ENCODE measurements around the gene SORT1. TPM values are rescaled to one million over a fixed set of nuclear protein-coding genes. Genes with fewer than 3 reads are reported as not detected.

Gene SORT1
- total RNA-seq, 1 experiment from 2014 or later = 47.9 TPM

DNA sequence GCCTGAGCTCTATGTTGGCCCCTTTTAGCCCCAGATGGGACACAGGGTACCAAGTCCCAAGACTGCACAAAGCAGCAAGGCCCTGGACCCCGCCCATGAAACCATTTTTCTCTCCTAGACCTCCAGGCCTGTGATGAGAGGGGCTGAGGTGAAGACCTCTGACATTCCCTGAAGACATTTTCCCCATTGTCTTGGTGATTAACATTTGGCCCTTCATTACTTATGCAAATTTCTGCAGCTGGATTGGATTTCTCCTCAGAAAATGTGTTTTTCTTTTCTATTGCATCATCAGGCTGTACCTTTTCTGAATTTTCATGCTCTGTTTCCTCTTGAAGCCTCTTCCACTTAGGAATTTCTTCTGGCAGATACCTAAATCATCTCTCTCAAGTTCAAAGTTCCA is 36.8 kb upstream of the SORT1 start:
- no CpG with 5 or more reads among the region's 1 CpG for WGBS (ENCODE audit: extremely low coverage, insufficient read length, low lambda C conversion rate)
- H4K5ac ChIP-seq (ENCODE audit: insufficient read length, low read depth, low read length) = no peak overlapping the region
- no peaks in the 10 kb centered on the region for H3K79me1 ChIP-seq (ENCODE audit: insufficient read depth, low read depth, low read length, poor library complexity, severe bottlenecking)
- no peak overlapping the region for H2BK15ac ChIP-seq (ENCODE audit: low read depth, low read length)
- no peak overlapping the region for H3K18ac ChIP-seq (ENCODE audit: insufficient read length, low read depth, low read length)
- DNase-seq = no peak
- H2AFZ ChIP-seq (ENCODE audit: low read length) = no peak overlapping the region
- H3K27me3 ChIP-seq (ENCODE audit: insufficient read depth, low read length) = no peaks in the 10 kb centered on the region
- no peak overlapping the region for H3K56ac ChIP-seq (ENCODE audit: insufficient read length, low read depth, low read length)
- H2BK20ac ChIP-seq (ENCODE audit: low read depth, low read length, poor library complexity, severe bottlenecking) = no peak overlapping the region
- no peak overlapping the region for H3K23ac ChIP-seq (ENCODE audit: insufficient read length, low read depth, low read length)
- H3K9me3 ChIP-seq (ENCODE audit: control insufficient read depth, low read depth, low read length) = no peaks in the 10 kb centered on the region
- H4K91ac ChIP-seq (ENCODE audit: insufficient read length, low read depth, low read length) = no peak overlapping the region
- no peak overlapping the region for H4K8ac ChIP-seq (replicated peaks; ENCODE audit: insufficient read length, low read depth, low read length)
- no peak overlapping the region for H2BK120ac ChIP-seq (ENCODE audit: low read depth, low read length, poor library complexity, severe bottlenecking)
- H2BK12ac ChIP-seq (ENCODE audit: insufficient read length, low read depth, low read length) = no peak overlapping the region
- no peaks in the 10 kb centered on the region for H3K23me2 ChIP-seq (ENCODE audit: insufficient read length, low read depth, low read length, poor library complexity, severe bottlenecking)
- H3K4me3 Mint-ChIP-seq = no peak overlapping the region
- H3K4ac ChIP-seq (ENCODE audit: low read depth, low read length) = no peak overlapping the region
- H3K4me1 ChIP-seq (ENCODE audit: insufficient read depth, low read length) = no peaks in the 10 kb centered on the region
- no peaks in the 10 kb centered on the region for H4K20me1 ChIP-seq (ENCODE audit: control insufficient read depth, insufficient read depth, insufficient read length)
- H3K27me3 Mint-ChIP-seq (ENCODE audit: low read depth) = peaks cover 6% of the 10 kb centered on the region; the same call in 1 of the 2 replicates
- H3K36me3 Mint-ChIP-seq (ENCODE audit: insufficient read depth in 1 of 3, low read depth in 3 of 3) = peaks cover 0 to 7% (median 5%) of the 10 kb centered on the region in 3 experiments; a peak in 4 of 7 replicates
- H3K9ac ChIP-seq (ENCODE audit: extremely low read depth, insufficient read length, low read length) = no peak overlapping the region
- H3K4me1 Mint-ChIP-seq = no peaks in the 10 kb centered on the region
- no peak overlapping the region for H3T11ph ChIP-seq (ENCODE audit: low read length)
- H3K14ac ChIP-seq (ENCODE audit: insufficient read depth, low read length) = no peak overlapping the region
- H2AK5ac ChIP-seq (ENCODE audit: insufficient read length, low read length) = no peak overlapping the region
- H2BK5ac ChIP-seq (ENCODE audit: insufficient read length, low read length) = no peak overlapping the region
- no peak overlapping the region for H3K27ac ChIP-seq (ENCODE audit: insufficient read length, low read depth, low read length)
- no peak overlapping the region for H3K27ac Mint-ChIP-seq
- no peaks in the 10 kb centered on the region for H3K79me2 ChIP-seq (ENCODE audit: insufficient read depth, low read length)
- peaks cover 16 to 21% of the 10 kb centered on the region in 2 experiments for H3K9me3 Mint-ChIP-seq
- TF ChIP-seq CTCF (conservative IDR thresholded peaks at IDR 0.05) = no peak
- no peak overlapping the region for H3K4me2 ChIP-seq (ENCODE audit: insufficient read depth, insufficient read length, low read length)
